Heart left ventricle (tissue), 16 donors: ENCODE data around the gene GADD45B. TPM values are rescaled to one million over a fixed set of nuclear protein-coding genes. Genes with fewer than 3 reads are reported as not detected.
A peak's percentile ranks its signal among the peaks of the same experiment; 100 is the strongest.

Experiments
- ATAC-seq, 4 donors: fragments of 200-7000 bp; cut with Tn5 transposase; one replicate each; pipeline ENCODE4 v1.9.1; 2020 to 2022; ENCODE audit warnings: moderate library complexity in 4 of 4, mild to moderate bottlenecking in 3 of 4, moderate number of reproducible peaks in 1 of 4
- DNase-seq, 5 donors: peaks; one replicate each; pipeline ENCODE4 v3.0.0-alpha.2; 2020
- H3K27ac ChIP-seq, 12 donors: fragments of 200-600 bp; sonication (generic) in 4 of 12; one replicate each; pipeline versions ENCODE4 v1.5.0 to v1.8.0; 2016 to 2022; ENCODE audit warnings: mild to moderate bottlenecking in 2 of 12
- H3K27me3 ChIP-seq, 9 donors: fragments of 200-600 bp; sonication (generic) in 2 of 9; one replicate each; pipeline versions ENCODE4 v1.5.1 to v1.8.0; 2016 to 2022; ENCODE audit warnings: mild to moderate bottlenecking in 3 of 9
- H3K36me3 ChIP-seq, 9 donors: fragments of 200-600 bp; sonication (generic) in 2 of 9; one replicate each; pipeline versions ENCODE4 v1.5.0 to v1.8.0; 2018 to 2022; ENCODE audit warnings: mild to moderate bottlenecking in 2 of 9
- H3K4me1 ChIP-seq, 12 donors: fragments of 200-600 bp; sonication (generic) in 4 of 12; one replicate each; pipeline versions ENCODE4 v1.5.0 to v1.8.0; 2016 to 2022; ENCODE audit warnings: mild to moderate bottlenecking in 3 of 12
- H3K4me3 ChIP-seq, 12 donors: fragments of 200-600 bp; sonication (generic) in 4 of 12; one replicate each; pipeline versions ENCODE4 v1.5.0 to v1.8.0; 2017 to 2022; ENCODE audit warnings: mild to moderate bottlenecking in 9 of 12, moderate library complexity in 4 of 12
- H3K9me3 ChIP-seq, 12 donors: fragments of 200-600 bp; sonication (generic) in 4 of 12; one replicate each; pipeline versions ENCODE4 v1.5.0 to v1.8.0; 2016 to 2022; ENCODE audit warnings: mild to moderate bottlenecking in 1 of 12
- CTCF ChIP-seq, 12 donors: fragments of 200-600 bp; sonication (generic) in 4 of 12; IDR thresholded peaks; one replicate each; pipeline versions ENCODE4 v1.5.0 to v1.8.0; 2018 to 2022; ENCODE audit warnings: antibody characterized with exemption in 12 of 12, mild to moderate bottlenecking in 5 of 12
- POLR2A ChIP-seq, 2 donors: fragments of 450-650 bp; IDR thresholded peaks; one replicate each; pipeline ENCODE4 v1.6.1; 2017; ENCODE audit warnings: antibody characterized with exemption in 2 of 2, mild to moderate bottlenecking in 2 of 2, moderate library complexity in 2 of 2
- WGBS, 4 donors: extraction: QIAGEN DNeasy Blood & Tissue Kit in 2 of 4; methylation state at CpG; one replicate each; pipeline versions ENCODE4 v1.1.5 to v1.1.7; 2013 to 2018; 5-methylcytosine and 5-hydroxymethylcytosine counted together
- intact Hi-C, 10 donors: fragments of 100-400 bp; cut with DNase I; formaldehyde crosslinking; loops; one replicate each; pipeline versions ENCODE4 v1.11.1 to v1.14.2; 2022
- polyA plus RNA-seq, 2 donors: library from polyadenylated mRNA; stranded (reverse); fragments of 200-250 nt; gene quantifications; one replicate each; pipeline ENCODE4 v1.2.3, GENCODE V29; 2013
- total RNA-seq, 9 donors: library from RNA; depleted of rRNA in 2 of 9; stranded (reverse); fragments of >200 nt in 2 of 9; fragmentation: NEBNext Ultra II Directional in 3 of 9; extraction: Animal tissue kit (Norgen Biotek cat#: 25700) in 3 of 9; gene quantifications; one replicate each; pipeline versions ENCODE4 v1.1.0 to v1.2.4, GENCODE V29; 2016 to 2023
- donor health status: ischemic (EF 13 %, LVEDD 7.1; RV severe dilation, severe dysfunction).
- donor health status: healthy with polysubstance abuse.
- donor health status: DM: no; HTN: yes; CAD: no.
- donor health status: DM: no; HTN: no; CAD: no.
- donor health status: ischemic (EF 25% LVEDD 6.9; RV normal size, moderate dysfunction).
- donor health status: ischemic (EF 25% LVEDD 5.7; RV mildly dilated, moderate dysfunction).
- donor health status: healthy.
- donor health status: DM: yes; HTN: yes; CAD: no.
- donor health status: ischemic (EF 35%, LVEDD 5.7; RV mildly dilated, moderate dysfunction).
- donor health status: nonischemic (EF 11% LVEDD 7.7; RV severe dilation, severe dysfunction).
- donor health status: DM: yes; HTN: yes; CAD: no.
- donor health status: PGD.
- donor health status: ischemic (EF 29% LVEDD 5.4; RV normal size, mild dysfunction).
- donor health status: nonischemic (EF 23%, LVEDD 6.1; RV moderate dilation, normal function).

The GADD45B gene
- total and polyA plus RNA-seq, 11 donors = 20.3 to 155 (median 47.3) TPM

DNA sequence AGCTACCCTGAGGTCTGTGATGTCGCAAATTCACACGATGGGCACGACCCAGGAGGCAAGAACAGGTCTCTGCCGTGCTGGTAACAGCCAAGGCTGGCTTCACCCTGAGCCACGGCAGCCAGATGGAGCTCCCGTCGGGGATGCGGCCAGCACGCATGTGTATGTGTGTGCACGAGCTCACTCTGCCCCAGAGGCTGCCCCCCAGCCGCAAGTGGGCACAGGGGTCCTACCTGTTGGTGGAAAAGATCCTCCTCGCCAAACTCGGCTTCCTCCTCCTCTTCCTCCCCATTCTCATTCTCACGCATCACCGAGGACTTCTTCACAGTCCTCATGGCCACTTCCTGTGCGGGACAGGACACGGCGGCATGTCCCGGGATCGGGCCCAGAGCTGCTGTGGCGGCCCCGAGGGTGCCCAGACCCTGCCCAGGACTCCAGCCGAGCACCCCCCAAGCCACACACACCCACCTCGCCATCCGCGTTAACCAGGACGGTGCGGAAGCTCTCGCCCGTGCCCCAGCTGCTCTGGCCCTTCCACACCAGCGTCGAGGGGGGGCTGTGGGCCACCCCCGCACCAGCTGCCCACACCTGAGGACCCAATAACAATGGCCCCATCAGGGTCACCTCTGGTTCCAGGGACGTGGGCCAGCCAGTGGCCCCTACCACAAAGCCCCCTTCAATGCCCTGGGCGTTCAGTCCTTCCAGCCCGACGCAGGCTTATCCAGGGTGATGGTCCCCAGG, 44.4 kb upstream of the GADD45B start:
- Histone ChIP-seq H3K4me3 (no peak overlapping the region), H3K9me3 (no peaks in the 10 kb centered on the region), H3K4me1 (peaks cover 0 to 20% (median 13%) of the 10 kb centered on the region in 12 donors), H3K27me3 (no peaks in the 10 kb centered on the region), H3K27ac (no peak overlapping the region), H3K36me3 (peaks cover 0 to 37% (median 13%) of the 10 kb centered on the region in 9 donors)
- ATAC-seq (no peak), DNase-seq (no peak)
- 94 to 96% (median 95%) methylated on average over 33 to 37 of the region's 37 CpGs for WGBS, 4 donors
- TF ChIP-seq CTCF (IDR thresholded peaks at IDR 0.05) = no peak
- TF ChIP-seq POLR2A (IDR thresholded peaks at IDR 0.05) = no peak
- intact Hi-C loops = no loop called here

GRCh38 chr19:2432131-2432848, 43.6 kb upstream of the GADD45B start:
- DNase-seq = no peak
- H3K27me3 ChIP-seq = no peaks in the 10 kb centered on the region
- no peaks in the 10 kb centered on the region for H3K9me3 ChIP-seq
- no peak for ATAC-seq
- no peak overlapping the region for H3K27ac ChIP-seq
- peaks cover 0 to 14% (median 7%) of the 10 kb centered on the region in 12 donors for H3K4me1 ChIP-seq
- intact Hi-C loops = no loop called here
- no peak overlapping the region for H3K4me3 ChIP-seq
- 96 to 97% (median 96%) methylated on average over 22 to 25 of the region's 25 CpGs for WGBS, 4 donors
- TF ChIP-seq POLR2A (IDR thresholded peaks at IDR 0.05) (no peak), CTCF (IDR thresholded peaks at IDR 0.05) (no peak)
- peaks cover 0 to 44% (median 13%) of the 10 kb centered on the region in 9 donors for H3K36me3 ChIP-seq

DNA sequence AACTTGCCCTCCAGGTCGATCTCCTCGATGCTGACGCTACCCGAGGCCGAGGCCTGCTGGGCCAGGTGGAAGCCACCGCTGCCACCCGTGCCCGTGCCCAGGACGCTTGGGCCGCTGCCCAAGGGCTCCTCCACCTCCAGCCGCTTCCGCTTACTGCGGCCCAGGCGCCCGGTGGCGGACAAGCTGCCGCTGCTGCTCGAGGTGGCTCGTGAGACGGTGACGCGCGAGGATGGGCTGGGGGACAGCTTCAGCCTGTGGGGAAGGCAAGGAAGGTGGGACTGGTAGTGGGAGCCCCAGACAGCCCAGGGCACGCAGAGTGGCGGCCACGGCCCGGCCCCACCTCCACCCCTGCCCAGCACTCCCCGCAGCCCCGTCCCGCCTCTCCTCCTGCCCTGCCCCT, 42.1 kb upstream of the GADD45B start:
- TF ChIP-seq CTCF (IDR thresholded peaks at IDR 0.05) (no peak), POLR2A (IDR thresholded peaks at IDR 0.05) (no peak)
- DNase-seq = peak in 1 of 5 donors; percentile 40
- no peak overlapping the region for H3K27ac ChIP-seq
- 93 to 97% (median 95%) methylated on average over 10 to 30 of the region's 30 CpGs for WGBS, 4 donors
- ATAC-seq = no peak
- no peaks in the 10 kb centered on the region for H3K27me3 ChIP-seq
- intact Hi-C loops = no loop called here
- H3K9me3 ChIP-seq = no peaks in the 10 kb centered on the region
- H3K4me3 ChIP-seq = no peak overlapping the region
- peaks cover 0 to 57% (median 22%) of the 10 kb centered on the region in 9 donors for H3K36me3 ChIP-seq
- peaks cover 0 to 2% (median 0%) of the 10 kb centered on the region in 12 donors for H3K4me1 ChIP-seq

GRCh38 chr19:2434267-2434666, 41.7 kb upstream of the GADD45B start:
- no peak for DNase-seq
- Histone ChIP-seq H3K36me3 (peaks cover 0 to 61% (median 22%) of the 10 kb centered on the region in 9 donors), H3K9me3 (no peaks in the 10 kb centered on the region), H3K4me1 (no peaks in the 10 kb centered on the region), H3K27ac (no peak overlapping the region), H3K27me3 (no peaks in the 10 kb centered on the region), H3K4me3 (no peak overlapping the region)
- ATAC-seq = no peak
- intact Hi-C loops = no loop called here
- no peak for TF ChIP-seq POLR2A (IDR thresholded peaks at IDR 0.05)
- TF ChIP-seq CTCF (IDR thresholded peaks at IDR 0.05) = no peak
- 95 to 98% (median 96%) methylated on average over 21 to 22 of the region's 22 CpGs for WGBS, 4 donors
